WTC11 (cell line): ENCODE results near the gene FADS6. TPM values are rescaled to one million over a fixed set of nuclear protein-coding genes. Genes with fewer than 3 reads are reported as not detected.

Experiments
- ATAC-seq: fragments of 200-7000 bp; cut with Tn5 transposase; 2 replicates; pipeline ENCODE4 v1.10.0; 2021; ENCODE audit warnings: mild to moderate bottlenecking, moderate library complexity
- CTCF ChIA-PET: fragments of 300-600 bp; sonication (Branson Sonifier 250); formaldehyde crosslinking; loops from one replicate; lab custom pipeline; 2021; ENCODE audit warnings: antibody characterized with exemption; lab: Charles Lee
- POLR2A ChIA-PET: fragments of 350-600 bp; sonication (Branson Sonifier 250); formaldehyde crosslinking; loops from one replicate; lab custom pipeline; 2021; ENCODE audit warnings: antibody characterized with exemption; lab: Charles Lee
- DNase-seq: peaks from one replicate; pipeline ENCODE4 v3.0.0; 2021; ENCODE audit warnings: low spot score
- H3K27ac Mint-ChIP-seq: 2 replicates; pipeline ENCODE4 v1.8.0; 2021; ENCODE audit warnings: mixed read lengths
- H3K27me3 Mint-ChIP-seq: 2 replicates; pipeline ENCODE4 v1.8.0; 2021; ENCODE audit warnings: low read depth, mild to moderate bottlenecking, moderate library complexity, mixed read lengths
- H3K36me3 Mint-ChIP-seq: 2 replicates; pipeline ENCODE4 v1.8.0; 2021; ENCODE audit warnings: mixed read lengths
- H3K4me1 Mint-ChIP-seq: 2 replicates; pipeline ENCODE4 v1.8.0; 2022; ENCODE audit warnings: mixed read lengths
- H3K4me3 Mint-ChIP-seq: 2 replicates; pipeline ENCODE4 v1.8.0; 2021; ENCODE audit warnings: mild to moderate bottlenecking, moderate library complexity, mixed read lengths
- H3K9me3 Mint-ChIP-seq: 2 replicates; pipeline ENCODE4 v1.8.0; 2021; ENCODE audit warnings: mixed read lengths
- ATF1 ChIP-seq: sonication (generic); formaldehyde crosslinking; IDR thresholded peaks from 2 replicates; pipeline ENCODE4 v1.8.1; 2023; ENCODE audit warnings: mild to moderate bottlenecking, moderate library complexity, missing genetic modification reagents
- CBFB ChIP-seq: sonication (generic); formaldehyde crosslinking; IDR thresholded peaks from 2 replicates; pipeline ENCODE4 v1.8.1; 2022; ENCODE audit warnings: mild to moderate bottlenecking, low read depth, missing genetic modification reagents
- JUN ChIP-seq: sonication (generic); formaldehyde crosslinking; IDR thresholded peaks from 2 replicates; pipeline ENCODE4 v1.8.0; 2023; ENCODE audit warnings: mild to moderate bottlenecking, missing genetic modification reagents
- NR3C1 ChIP-seq: sonication (generic); formaldehyde crosslinking; conservative IDR thresholded peaks from 2 replicates; pipeline ENCODE4 v1.8.1; 2023; ENCODE audit warnings: low read depth, mild to moderate bottlenecking, missing genetic modification reagents
- SMAD3 ChIP-seq: sonication (generic); formaldehyde crosslinking; IDR thresholded peaks from 2 replicates; pipeline ENCODE4 v1.8.0; 2022; ENCODE audit warnings: missing genetic modification reagents, mild to moderate bottlenecking, borderline replicate concordance
- SOX15 ChIP-seq: fragments of 250-450 bp; sonication (Bioruptor Pico); IDR thresholded peaks from 2 replicates; pipeline ENCODE4 v1.9.0; 2021; ENCODE audit warnings: mild to moderate bottlenecking
- total RNA-seq: library from RNA; stranded (reverse); gene quantifications from 3 replicates; pipeline ENCODE4 v1.2.3, GENCODE V29; 2021
- TF ChIP-seq, protein P1 (sequence below): sonication (generic); formaldehyde crosslinking; IDR thresholded peaks from 2 replicates; pipeline ENCODE4 v1.8.0; 2022; ENCODE audit warnings: mild to moderate bottlenecking, missing genetic modification reagents
- TF ChIP-seq, protein P2 (sequence below): fragments of 200-600 bp; IDR thresholded peaks from 2 replicates; pipeline ENCODE4 v1.8.0; 2022; ENCODE audit warnings: antibody characterized with exemption
- TF ChIP-seq, protein P3 (sequence below): fragments of 250-450 bp; sonication (Bioruptor Pico); IDR thresholded peaks from 2 replicates; pipeline ENCODE4 v1.9.0; 2021; ENCODE audit warnings: moderate library complexity, mild to moderate bottlenecking, inconsistent platforms, borderline replicate concordance
- TF ChIP-seq, protein P4 (sequence below): sonication (generic); formaldehyde crosslinking; IDR thresholded peaks from 2 replicates; pipeline ENCODE4 v1.8.1; 2023; ENCODE audit warnings: mild to moderate bottlenecking, missing genetic modification reagents, moderate library complexity
- TF ChIP-seq, protein P5 (sequence below): fragments of 250-450 bp; sonication (Bioruptor Pico); IDR thresholded peaks from 2 replicates; pipeline ENCODE4 v1.9.0; 2021; ENCODE audit warnings: mild to moderate bottlenecking, borderline replicate concordance
- TF ChIP-seq, protein P6 (sequence below): fragments of 250-450 bp; sonication (Bioruptor Pico); IDR thresholded peaks from 2 replicates; pipeline ENCODE4 v1.9.0; 2021; ENCODE audit warnings: mild to moderate bottlenecking

Gene FADS6
- total RNA-seq, 1 experiment from 2014 or later: 1.2 TPM

DNA sequence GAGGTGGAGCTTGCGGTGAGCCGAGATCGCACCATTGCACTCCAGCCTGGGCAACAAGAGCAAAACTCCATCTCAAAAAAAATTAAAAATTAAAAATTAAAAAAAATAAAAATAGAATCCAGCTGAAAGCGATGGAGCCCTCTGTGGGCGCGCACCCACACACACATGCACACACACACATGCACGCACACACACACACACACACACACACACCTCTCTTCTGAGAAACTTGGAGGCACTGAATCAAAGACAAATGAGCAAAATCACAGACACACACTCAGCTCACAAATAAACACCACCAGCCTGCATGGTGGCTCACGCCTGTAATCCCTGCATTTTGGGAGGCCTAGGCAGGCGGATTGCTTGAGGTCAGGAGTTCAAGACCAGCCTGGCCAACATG is 9.6 kb upstream of the FADS6 start (continued):
- TF ChIP-seq, protein P1, sequence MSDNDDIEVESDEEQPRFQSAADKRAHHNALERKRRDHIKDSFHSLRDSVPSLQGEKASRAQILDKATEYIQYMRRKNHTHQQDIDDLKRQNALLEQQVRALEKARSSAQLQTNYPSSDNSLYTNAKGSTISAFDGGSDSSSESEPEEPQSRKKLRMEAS (CRISPR knock-in tag): no peak
- TF ChIP-seq ATF1 (CRISPR knock-in tag) (no peak), JUN (CRISPR knock-in tag) (no peak)

DNA sequence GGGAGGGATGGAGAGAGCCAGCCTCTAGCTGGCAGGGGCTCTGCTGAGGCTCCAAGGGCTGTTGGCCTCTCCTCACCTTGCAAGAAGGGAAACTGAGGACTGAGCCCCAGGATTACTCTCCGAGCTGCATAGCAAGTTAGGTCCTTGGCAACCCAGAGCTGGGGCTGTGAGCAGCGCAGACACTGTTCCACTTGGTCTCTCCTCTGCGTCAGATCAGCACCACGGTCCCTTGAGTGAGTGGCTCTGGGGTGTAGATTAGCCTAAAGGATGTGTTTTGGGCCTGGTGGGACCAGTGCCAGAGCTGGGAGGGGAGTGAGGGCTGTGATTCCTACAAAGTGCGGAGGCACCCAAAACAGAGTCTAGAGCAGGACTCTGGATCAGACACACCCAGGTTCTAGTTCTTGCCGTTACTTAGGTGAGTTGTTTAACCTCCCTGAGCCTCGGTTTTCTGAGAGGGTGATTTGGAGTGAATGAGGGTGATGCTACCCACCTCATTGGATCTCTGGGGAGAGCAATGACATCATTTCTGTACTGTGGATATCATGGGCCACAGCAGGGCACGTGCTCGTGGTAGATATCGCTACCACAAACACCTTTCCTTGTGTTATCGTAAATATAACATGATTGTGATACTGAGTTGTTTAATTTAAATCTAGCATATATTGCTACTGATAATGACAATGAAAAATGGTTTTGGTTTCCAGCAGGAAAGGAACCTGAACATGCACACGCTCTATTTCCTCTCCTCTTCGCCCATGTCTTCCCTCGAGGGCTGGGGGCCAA is 8.1 kb upstream of the FADS6 start:
- POLR2A ChIA-PET: no interaction called here
- Mint-ChIP-seq H3K27me3 (peaks cover 15% of the 10 kb centered on the region), H3K9me3 (peaks cover 3% of the 10 kb centered on the region)

More for the DNA sequence above, 8.1 kb upstream of the FADS6 start:
- ATAC-seq (no peak), DNase-seq (no peak)
- 0 out of 2 replicates have a peak, but pooled peaks cover 2% of the 10 kb centered on the region for H3K36me3 Mint-ChIP-seq
- TF ChIP-seq SOX15 (no peak), SMAD3 (CRISPR knock-in tag) (no peak), NR3C1 (CRISPR knock-in tag) (no peak), CBFB (CRISPR knock-in tag) (no peak)
- TF ChIP-seq, protein P2, sequence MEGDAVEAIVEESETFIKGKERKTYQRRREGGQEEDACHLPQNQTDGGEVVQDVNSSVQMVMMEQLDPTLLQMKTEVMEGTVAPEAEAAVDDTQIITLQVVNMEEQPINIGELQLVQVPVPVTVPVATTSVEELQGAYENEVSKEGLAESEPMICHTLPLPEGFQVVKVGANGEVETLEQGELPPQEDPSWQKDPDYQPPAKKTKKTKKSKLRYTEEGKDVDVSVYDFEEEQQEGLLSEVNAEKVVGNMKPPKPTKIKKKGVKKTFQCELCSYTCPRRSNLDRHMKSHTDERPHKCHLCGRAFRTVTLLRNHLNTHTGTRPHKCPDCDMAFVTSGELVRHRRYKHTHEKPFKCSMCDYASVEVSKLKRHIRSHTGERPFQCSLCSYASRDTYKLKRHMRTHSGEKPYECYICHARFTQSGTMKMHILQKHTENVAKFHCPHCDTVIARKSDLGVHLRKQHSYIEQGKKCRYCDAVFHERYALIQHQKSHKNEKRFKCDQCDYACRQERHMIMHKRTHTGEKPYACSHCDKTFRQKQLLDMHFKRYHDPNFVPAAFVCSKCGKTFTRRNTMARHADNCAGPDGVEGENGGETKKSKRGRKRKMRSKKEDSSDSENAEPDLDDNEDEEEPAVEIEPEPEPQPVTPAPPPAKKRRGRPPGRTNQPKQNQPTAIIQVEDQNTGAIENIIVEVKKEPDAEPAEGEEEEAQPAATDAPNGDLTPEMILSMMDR: no peak
- TF ChIP-seq, protein P3, sequence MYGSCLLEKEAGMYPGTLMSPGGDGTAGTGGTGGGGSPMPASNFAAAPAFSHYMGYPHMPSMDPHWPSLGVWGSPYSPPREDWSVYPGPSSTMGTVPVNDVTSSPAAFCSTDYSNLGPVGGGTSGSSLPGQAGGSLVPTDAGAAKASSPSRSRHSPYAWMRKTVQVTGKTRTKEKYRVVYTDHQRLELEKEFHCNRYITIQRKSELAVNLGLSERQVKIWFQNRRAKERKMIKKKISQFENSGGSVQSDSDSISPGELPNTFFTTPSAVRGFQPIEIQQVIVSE (CRISPR knock-in tag): no peak
- TF ChIP-seq, protein P4, sequence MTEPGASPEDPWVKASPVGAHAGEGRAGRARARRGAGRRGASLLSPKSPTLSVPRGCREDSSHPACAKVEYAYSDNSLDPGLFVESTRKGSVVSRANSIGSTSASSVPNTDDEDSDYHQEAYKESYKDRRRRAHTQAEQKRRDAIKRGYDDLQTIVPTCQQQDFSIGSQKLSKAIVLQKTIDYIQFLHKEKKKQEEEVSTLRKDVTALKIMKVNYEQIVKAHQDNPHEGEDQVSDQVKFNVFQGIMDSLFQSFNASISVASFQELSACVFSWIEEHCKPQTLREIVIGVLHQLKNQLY: no peak
- TF ChIP-seq, protein P5, sequence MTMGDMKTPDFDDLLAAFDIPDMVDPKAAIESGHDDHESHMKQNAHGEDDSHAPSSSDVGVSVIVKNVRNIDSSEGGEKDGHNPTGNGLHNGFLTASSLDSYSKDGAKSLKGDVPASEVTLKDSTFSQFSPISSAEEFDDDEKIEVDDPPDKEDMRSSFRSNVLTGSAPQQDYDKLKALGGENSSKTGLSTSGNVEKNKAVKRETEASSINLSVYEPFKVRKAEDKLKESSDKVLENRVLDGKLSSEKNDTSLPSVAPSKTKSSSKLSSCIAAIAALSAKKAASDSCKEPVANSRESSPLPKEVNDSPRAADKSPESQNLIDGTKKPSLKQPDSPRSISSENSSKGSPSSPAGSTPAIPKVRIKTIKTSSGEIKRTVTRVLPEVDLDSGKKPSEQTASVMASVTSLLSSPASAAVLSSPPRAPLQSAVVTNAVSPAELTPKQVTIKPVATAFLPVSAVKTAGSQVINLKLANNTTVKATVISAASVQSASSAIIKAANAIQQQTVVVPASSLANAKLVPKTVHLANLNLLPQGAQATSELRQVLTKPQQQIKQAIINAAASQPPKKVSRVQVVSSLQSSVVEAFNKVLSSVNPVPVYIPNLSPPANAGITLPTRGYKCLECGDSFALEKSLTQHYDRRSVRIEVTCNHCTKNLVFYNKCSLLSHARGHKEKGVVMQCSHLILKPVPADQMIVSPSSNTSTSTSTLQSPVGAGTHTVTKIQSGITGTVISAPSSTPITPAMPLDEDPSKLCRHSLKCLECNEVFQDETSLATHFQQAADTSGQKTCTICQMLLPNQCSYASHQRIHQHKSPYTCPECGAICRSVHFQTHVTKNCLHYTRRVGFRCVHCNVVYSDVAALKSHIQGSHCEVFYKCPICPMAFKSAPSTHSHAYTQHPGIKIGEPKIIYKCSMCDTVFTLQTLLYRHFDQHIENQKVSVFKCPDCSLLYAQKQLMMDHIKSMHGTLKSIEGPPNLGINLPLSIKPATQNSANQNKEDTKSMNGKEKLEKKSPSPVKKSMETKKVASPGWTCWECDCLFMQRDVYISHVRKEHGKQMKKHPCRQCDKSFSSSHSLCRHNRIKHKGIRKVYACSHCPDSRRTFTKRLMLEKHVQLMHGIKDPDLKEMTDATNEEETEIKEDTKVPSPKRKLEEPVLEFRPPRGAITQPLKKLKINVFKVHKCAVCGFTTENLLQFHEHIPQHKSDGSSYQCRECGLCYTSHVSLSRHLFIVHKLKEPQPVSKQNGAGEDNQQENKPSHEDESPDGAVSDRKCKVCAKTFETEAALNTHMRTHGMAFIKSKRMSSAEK (CRISPR knock-in tag): no peak
- TF ChIP-seq, protein P6, sequence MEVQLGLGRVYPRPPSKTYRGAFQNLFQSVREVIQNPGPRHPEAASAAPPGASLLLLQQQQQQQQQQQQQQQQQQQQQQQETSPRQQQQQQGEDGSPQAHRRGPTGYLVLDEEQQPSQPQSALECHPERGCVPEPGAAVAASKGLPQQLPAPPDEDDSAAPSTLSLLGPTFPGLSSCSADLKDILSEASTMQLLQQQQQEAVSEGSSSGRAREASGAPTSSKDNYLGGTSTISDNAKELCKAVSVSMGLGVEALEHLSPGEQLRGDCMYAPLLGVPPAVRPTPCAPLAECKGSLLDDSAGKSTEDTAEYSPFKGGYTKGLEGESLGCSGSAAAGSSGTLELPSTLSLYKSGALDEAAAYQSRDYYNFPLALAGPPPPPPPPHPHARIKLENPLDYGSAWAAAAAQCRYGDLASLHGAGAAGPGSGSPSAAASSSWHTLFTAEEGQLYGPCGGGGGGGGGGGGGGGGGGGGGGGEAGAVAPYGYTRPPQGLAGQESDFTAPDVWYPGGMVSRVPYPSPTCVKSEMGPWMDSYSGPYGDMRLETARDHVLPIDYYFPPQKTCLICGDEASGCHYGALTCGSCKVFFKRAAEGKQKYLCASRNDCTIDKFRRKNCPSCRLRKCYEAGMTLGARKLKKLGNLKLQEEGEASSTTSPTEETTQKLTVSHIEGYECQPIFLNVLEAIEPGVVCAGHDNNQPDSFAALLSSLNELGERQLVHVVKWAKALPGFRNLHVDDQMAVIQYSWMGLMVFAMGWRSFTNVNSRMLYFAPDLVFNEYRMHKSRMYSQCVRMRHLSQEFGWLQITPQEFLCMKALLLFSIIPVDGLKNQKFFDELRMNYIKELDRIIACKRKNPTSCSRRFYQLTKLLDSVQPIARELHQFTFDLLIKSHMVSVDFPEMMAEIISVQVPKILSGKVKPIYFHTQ (CRISPR knock-in tag): no peak
- H3K4me1 Mint-ChIP-seq: 0 out of 2 replicates have a peak, but pooled peaks cover 2% of the 10 kb centered on the region
- H3K27ac Mint-ChIP-seq: no peak overlapping the region
- H3K4me3 Mint-ChIP-seq: no peak overlapping the region
- CTCF ChIA-PET: interaction anchor here (1.6 kb wide), 1 partner anchor 59 kb away, joined by 4 read pairs; no protein-coding TSS in a partner anchor
